Spleen (tissue), 11 donors: Measurements from ENCODE around the gene KCNK5. TPM values are rescaled to one million over a fixed set of nuclear protein-coding genes. Genes with fewer than 3 reads are reported as not detected.

Experiments
- DNase-seq: peaks from one replicate; pipeline ENCODE4 v3.0.0-alpha.2; 2020
- H3K27ac ChIP-seq, 8 donors: fragments of 200-600 bp; sonication (generic) in 7 of 8; 1 replicate in 4 of 8; 2 replicates in 4 of 8; pipeline versions ENCODE4 v1.5.0 to v1.8.0; 2016 to 2021; ENCODE audit warnings: inconsistent platforms in 4 of 8, mild to moderate bottlenecking in 4 of 8, moderate library complexity in 1 of 8
- H3K27me3 ChIP-seq, 7 donors: fragments of 200-600 bp; sonication (generic) in 6 of 7; replicated peaks in 1 of 7; 1 replicate in 4 of 7; 2 replicates in 3 of 7; pipeline versions ENCODE4 v1.5.0 to v1.8.0; 2016 to 2021; ENCODE audit warnings: inconsistent platforms in 3 of 7, mild to moderate bottlenecking in 1 of 7
- H3K36me3 ChIP-seq, 6 donors: fragments of 200-600 bp; sonication (generic) in 5 of 6; 1 replicate in 4 of 6; 2 replicates in 2 of 6; pipeline versions ENCODE4 v1.5.0 to v1.8.0; 2016 to 2021; ENCODE audit warnings: inconsistent platforms in 2 of 6
- H3K4me1 ChIP-seq, 6 donors: fragments of 200-600 bp; sonication (generic) in 5 of 6; 1 replicate in 3 of 6; 2 replicates in 3 of 6; pipeline versions ENCODE4 v1.5.0 to v1.8.0; 2016 to 2021; ENCODE audit warnings: inconsistent platforms in 3 of 6
- H3K4me3 ChIP-seq, 8 donors: fragments of 200-600 bp; sonication (generic) in 7 of 8; 1 replicate in 4 of 8; 2 replicates in 4 of 8; pipeline versions ENCODE4 v1.5.0 to v1.8.0; 2016 to 2021; ENCODE audit warnings: inconsistent platforms in 4 of 8, mild to moderate bottlenecking in 4 of 8, moderate library complexity in 2 of 8
- H3K9me3 ChIP-seq, 8 donors: fragments of 200-600 bp; sonication (generic) in 7 of 8; 1 replicate in 4 of 8; 2 replicates in 4 of 8; pipeline versions ENCODE4 v1.5.0 to v1.8.0; 2016 to 2021; ENCODE audit warnings: inconsistent platforms in 4 of 8
- POLR2A ChIP-seq, 3 donors: fragments of 450-650 bp; IDR thresholded peaks; one replicate each; pipeline ENCODE4 v1.5.1; 2017; ENCODE audit warnings: antibody characterized with exemption in 3 of 3, mild to moderate bottlenecking in 1 of 3
- POLR2AphosphoS5 ChIP-seq, 3 donors: sonication (generic); formaldehyde crosslinking; IDR thresholded peaks; one replicate each; pipeline ENCODE4 v1.5.1; 2017; ENCODE audit warnings: antibody characterized with exemption in 3 of 3
- WGBS, 5 donors: extraction: QIAGEN DNeasy Blood & Tissue Kit in 3 of 5; methylation state at CpG; one replicate each; pipeline versions ENCODE4 v1.1.5 to v1.1.7; 2013 to 2018; 5-methylcytosine and 5-hydroxymethylcytosine counted together
- intact Hi-C: fragments of 100-400 bp; cut with DNase I; formaldehyde crosslinking; loops from one replicate; pipeline ENCODE4 v1.15.0; 2023; ENCODE audit warnings: low total_unique reads
- polyA plus RNA-seq, 3 donors: library from polyadenylated mRNA; stranded (reverse); fragments of 200-250 nt; gene quantifications; one replicate each; pipeline ENCODE4 v1.2.1, GENCODE V29; 2013
- total RNA-seq, 7 donors: library from RNA; depleted of rRNA in 3 of 7; stranded (reverse); fragments of >200 nt in 3 of 7; fragmentation: NEBNext Ultra II Directional in 4 of 7; extraction: Animal tissue kit (Norgen Biotek cat#: 25700) in 4 of 7; gene quantifications; one replicate each; pipeline versions ENCODE4 v1.1.0 to v1.2.1, GENCODE V29; 2016 to 2021
- TF ChIP-seq, protein P1 (sequence below), 11 experiments: fragments of 200-600 bp in 7 of 11; fragments of 450-650 bp in 4 of 11; sonication (generic) in 4 of 11; IDR thresholded peaks in 8 of 11; conservative IDR thresholded peaks in 3 of 11; 1 replicate in 7 of 11; 2 replicates in 4 of 11; pipeline versions ENCODE4 v1.4.0 to v1.8.0; 2016 to 2021; ENCODE audit warnings: antibody characterized with exemption in 11 of 11, inconsistent platforms in 4 of 11, mild to moderate bottlenecking in 1 of 11
- donor health status: healthy with polysubstance abuse.
- donor health status: DM: no; HTN: no; CAD: no; lungs with moderate emphysema.
- donor health status: DM: no; HTN: no; CAD: no.
- donor health status: Bipolar disorder and iron deficiency.
- donor health status: healthy.
- donor health status: DM: no; HTN: no; CAD: no.
- donor health status: DM: yes; HTN: yes; CAD: no.

KCNK5 gene
- total and polyA plus RNA-seq, 10 donors: 0.52 to 5.9 (median 3.2) TPM

DNA sequence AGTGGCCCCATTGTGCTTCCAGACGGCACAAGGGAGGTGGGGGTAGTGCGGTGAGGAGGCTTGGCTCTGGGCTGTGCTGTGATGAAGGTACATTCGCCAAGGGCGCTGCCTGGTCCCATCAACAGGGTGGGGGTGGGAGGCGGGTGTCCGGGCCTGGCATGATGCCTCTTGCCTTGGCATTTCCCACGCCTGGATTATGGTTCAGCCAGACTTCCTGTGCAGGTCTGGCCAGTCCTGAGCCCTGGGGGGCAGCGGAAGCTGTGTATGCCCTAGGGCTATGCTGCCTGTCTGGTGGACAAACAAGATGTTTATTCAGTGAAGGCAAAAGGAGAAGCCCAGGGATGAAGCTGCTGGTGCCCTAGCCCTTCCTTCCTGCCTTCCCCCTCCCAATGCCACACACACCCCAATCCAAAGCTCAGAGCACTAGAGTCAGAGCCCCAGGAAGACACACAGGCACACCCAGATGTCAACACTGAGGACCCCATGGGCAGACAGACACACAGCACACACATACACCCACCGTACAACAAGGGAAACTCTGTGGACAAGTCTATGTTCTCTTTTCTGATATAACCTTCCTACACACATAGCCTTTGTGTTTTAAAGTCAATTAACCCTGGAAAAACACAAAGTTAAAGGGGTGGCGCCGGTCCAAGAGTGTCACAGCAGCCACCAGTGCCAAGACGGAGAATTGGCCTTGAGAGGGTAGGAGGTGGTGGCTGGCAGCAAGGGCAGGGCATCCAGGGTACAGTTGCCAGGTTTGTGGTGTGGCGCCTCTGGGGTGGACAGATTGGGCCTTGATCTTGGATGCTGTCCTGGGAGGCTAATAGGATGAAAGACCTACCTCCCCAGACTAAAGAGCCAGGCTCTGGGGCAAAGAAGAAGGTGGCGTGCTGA is 59.6 kb downstream of the KCNK5 start:
- Histone ChIP-seq H3K4me1 (peaks cover 0 to 13% (median 5%) of the 10 kb centered on the region in 6 donors), H3K4me3 (no peak overlapping the region), H3K36me3 (no peaks in the 10 kb centered on the region), H3K27me3 (peaks cover 0 to 31% (median 0%) of the 10 kb centered on the region in 7 donors), H3K9me3 (peaks cover 0 to 14% (median 8%) of the 10 kb centered on the region in 8 donors), H3K27ac (no peak overlapping the region)
- DNase-seq: no peak
- TF ChIP-seq POLR2A (IDR thresholded peaks at IDR 0.05): no peak
- TF ChIP-seq, protein P1, sequence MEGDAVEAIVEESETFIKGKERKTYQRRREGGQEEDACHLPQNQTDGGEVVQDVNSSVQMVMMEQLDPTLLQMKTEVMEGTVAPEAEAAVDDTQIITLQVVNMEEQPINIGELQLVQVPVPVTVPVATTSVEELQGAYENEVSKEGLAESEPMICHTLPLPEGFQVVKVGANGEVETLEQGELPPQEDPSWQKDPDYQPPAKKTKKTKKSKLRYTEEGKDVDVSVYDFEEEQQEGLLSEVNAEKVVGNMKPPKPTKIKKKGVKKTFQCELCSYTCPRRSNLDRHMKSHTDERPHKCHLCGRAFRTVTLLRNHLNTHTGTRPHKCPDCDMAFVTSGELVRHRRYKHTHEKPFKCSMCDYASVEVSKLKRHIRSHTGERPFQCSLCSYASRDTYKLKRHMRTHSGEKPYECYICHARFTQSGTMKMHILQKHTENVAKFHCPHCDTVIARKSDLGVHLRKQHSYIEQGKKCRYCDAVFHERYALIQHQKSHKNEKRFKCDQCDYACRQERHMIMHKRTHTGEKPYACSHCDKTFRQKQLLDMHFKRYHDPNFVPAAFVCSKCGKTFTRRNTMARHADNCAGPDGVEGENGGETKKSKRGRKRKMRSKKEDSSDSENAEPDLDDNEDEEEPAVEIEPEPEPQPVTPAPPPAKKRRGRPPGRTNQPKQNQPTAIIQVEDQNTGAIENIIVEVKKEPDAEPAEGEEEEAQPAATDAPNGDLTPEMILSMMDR (IDR thresholded peaks at IDR 0.05 in 8 of 11, conservative IDR thresholded peaks at IDR 0.05 in 3 of 11): no peak
- TF ChIP-seq POLR2AphosphoS5 (IDR thresholded peaks at IDR 0.05): no peak
- intact Hi-C loops: loop anchor here (10.0 kb wide), 2 partner anchors 195 to 295 kb away; no protein-coding TSS in a partner anchor
- WGBS, 5 donors: 66 to 86% (median 74%) methylated on average over 10 to 14 of the region's 14 CpGs

DNA sequence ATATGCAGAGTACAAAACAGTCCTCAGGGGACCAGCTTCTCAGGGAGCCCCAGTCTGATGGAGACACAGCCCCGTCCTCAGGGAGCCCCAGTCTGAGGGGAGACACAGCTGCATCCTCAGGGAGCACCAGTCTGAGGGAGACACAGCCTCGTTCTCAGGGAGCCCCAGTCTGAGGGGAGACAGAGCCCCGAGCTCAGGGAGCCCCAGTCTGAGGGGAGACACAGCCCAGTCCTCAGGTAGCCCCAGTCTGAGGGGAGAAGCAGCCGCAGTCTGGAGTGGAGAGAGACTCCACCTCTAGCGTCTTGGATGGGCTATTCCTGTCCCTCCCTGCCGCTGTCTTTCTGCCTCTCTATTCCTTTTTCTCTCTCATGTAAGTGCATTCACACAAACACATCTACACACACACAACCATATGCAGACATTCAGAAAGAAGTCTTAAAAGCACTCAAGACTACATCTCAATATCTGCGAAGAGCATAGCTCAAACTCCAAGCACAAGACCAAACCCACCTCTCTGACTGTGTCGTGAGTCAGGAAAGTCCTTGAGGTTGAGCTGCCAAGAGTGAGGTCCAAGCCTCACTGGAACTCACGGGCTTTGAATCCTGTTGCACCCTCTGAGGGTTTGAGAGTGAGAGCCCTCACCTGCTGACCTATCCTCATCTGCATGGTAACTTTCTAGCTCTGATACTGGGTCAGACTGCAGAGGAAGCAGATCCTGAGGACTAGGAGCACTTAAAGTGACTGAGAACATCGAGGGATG is 61.2 kb downstream of the KCNK5 start:
- Histone ChIP-seq H3K27me3 (peaks cover 0 to 28% (median 0%) of the 10 kb centered on the region in 7 donors), H3K4me1 (peaks cover 0 to 13% (median 5%) of the 10 kb centered on the region in 6 donors), H3K36me3 (no peaks in the 10 kb centered on the region), H3K9me3 (peaks cover 0 to 14% (median 8%) of the 10 kb centered on the region in 8 donors), H3K4me3 (no peak overlapping the region), H3K27ac (no peak overlapping the region)
- TF ChIP-seq, protein P1 (IDR thresholded peaks at IDR 0.05 in 8 of 11, conservative IDR thresholded peaks at IDR 0.05 in 3 of 11): no peak
- TF ChIP-seq POLR2AphosphoS5 (IDR thresholded peaks at IDR 0.05) (no peak), POLR2A (IDR thresholded peaks at IDR 0.05) (no peak)
- DNase-seq: no peak
- intact Hi-C loops: loop anchor here (2.0 to 10.0 kb wide), 3 partner anchors 135 to 293 kb away; no protein-coding TSS in a partner anchor
- 73 to 89% (median 81%) methylated on average over 9 to 10 of the region's 10 CpGs for WGBS, 5 donors

DNA sequence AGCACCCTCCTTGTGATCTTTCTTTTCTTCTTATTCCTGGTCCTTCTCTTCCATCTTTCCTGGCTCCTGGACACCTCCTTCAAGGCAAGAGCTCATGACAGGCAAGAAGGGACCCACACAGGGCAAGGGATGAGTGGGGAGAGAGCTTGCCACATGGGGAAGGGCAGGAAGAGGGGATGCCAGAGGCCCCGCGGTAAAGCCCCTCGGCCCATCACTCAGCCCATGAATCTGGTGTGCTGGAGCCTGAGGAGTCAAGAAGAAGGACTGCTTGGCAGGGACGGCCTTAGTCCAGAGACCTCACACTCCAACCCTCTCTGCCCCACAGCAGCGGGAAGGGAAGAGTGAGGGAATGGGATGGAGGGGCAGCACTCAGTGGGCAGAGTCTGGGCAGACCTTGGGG is 62.0 kb downstream of the KCNK5 start:
- TF ChIP-seq, protein P1 (IDR thresholded peaks at IDR 0.05 in 8 of 11, conservative IDR thresholded peaks at IDR 0.05 in 3 of 11): no peak
- TF ChIP-seq POLR2A (IDR thresholded peaks at IDR 0.05): no peak
- TF ChIP-seq POLR2AphosphoS5 (IDR thresholded peaks at IDR 0.05): no peak
- H3K9me3 ChIP-seq: peaks cover 0 to 14% (median 8%) of the 10 kb centered on the region in 8 donors
- peaks cover 0 to 25% (median 0%) of the 10 kb centered on the region in 7 donors for H3K27me3 ChIP-seq
- DNase-seq: no peak
- no peaks in the 10 kb centered on the region for H3K36me3 ChIP-seq
- H3K4me3 ChIP-seq: no peak overlapping the region
- 85 to 94% (median 89%) methylated on average over 5 of the region's 5 CpGs for WGBS, 5 donors
- intact Hi-C loops: loop anchor here (2.0 to 10.0 kb wide), 3 partner anchors 135 to 293 kb away; no protein-coding TSS in a partner anchor
- H3K4me1 ChIP-seq: peaks cover 0 to 13% (median 5%) of the 10 kb centered on the region in 6 donors
- no peak overlapping the region for H3K27ac ChIP-seq
